ENCODE measurements around the gene CHID1. TPM values are rescaled to one million over a fixed set of nuclear protein-coding genes. Genes with fewer than 3 reads are reported as not detected.
A peak's percentile ranks its signal among the peaks of the same experiment; 100 is the strongest.

CHID1 gene
- total and polyA plus RNA-seq, 9 of the 15 experiments (the other 6 are each of a cell fraction or from before 2014, with no cell fraction given) = 15.1 to 108 (median 39.8) TPM

- TF ChIP-seq ZNF740 (CRISPR knock-in tag; IDR thresholded peaks at IDR 0.05) = peak; percentile 55; the same call in 1 of the 2 replicates
- TF ChIP-seq ZNF740 (tag; IDR thresholded peaks at IDR 0.05) = no peak
- no peak for TF ChIP-seq PHB2 (IDR thresholded peaks at IDR 0.05; ENCODE audit: low read depth)
- peak; percentile 9 for TF ChIP-seq CHD1 (IDR thresholded peaks at IDR 0.05; ENCODE audit: low read length)
- TF ChIP-seq JUN (IDR thresholded peaks at IDR 0.05; ENCODE audit: borderline replicate concordance, low read depth, low read length) = no peak; the same call in 1 of the 2 replicates
- TF ChIP-seq JUN (CRISPR knock-in tag; IDR thresholded peaks at IDR 0.05; ENCODE audit: borderline replicate concordance) = peak; percentile 78; the same call in 1 of the 2 replicates
- TF ChIP-seq ATF3 (IDR thresholded peaks at IDR 0.05) = peak; percentile 83
- TF ChIP-seq ATF3 (CRISPR knock-in tag; conservative IDR thresholded peaks at IDR 0.05) = no peak
- no peak for TF ChIP-seq LARP7 (IDR thresholded peaks at IDR 0.05)
- peak; percentile 62; the same call in 1 of the 2 replicates for TF ChIP-seq CEBPG (CRISPR knock-in tag; IDR thresholded peaks at IDR 0.05)
- peak; percentile 29 to 41; a peak in 2 of 4 replicates for TF ChIP-seq CEBPG (tag; conservative IDR thresholded peaks at IDR 0.05 in 1 of 2, IDR thresholded peaks at IDR 0.05 in 1 of 2)
- no peak for TF ChIP-seq CSDE1 (IDR thresholded peaks at IDR 0.05)
- TF ChIP-seq JUND (IDR thresholded peaks at IDR 0.05; ENCODE audit: borderline replicate concordance, low read depth, low read length) = peak; percentile 50; the same call in 1 of the 2 replicates
- peak; percentile 16; the same call in 1 of the 3 replicates for TF ChIP-seq JUND (tag; IDR thresholded peaks at IDR 0.05; ENCODE audit: borderline replicate concordance, low read depth, low read length)
- TF ChIP-seq FOXA3 (CRISPR knock-in tag; conservative IDR thresholded peaks at IDR 0.05 in 1 of 2, IDR thresholded peaks at IDR 0.05 in 1 of 2) = 0 out of 4 replicates have a peak, but pooled peaks of 1 of the 2 experiments have one; percentile 66
- no peak for TF ChIP-seq NR2F6 (CRISPR knock-in tag; IDR thresholded peaks at IDR 0.05)
- no peak for TF ChIP-seq ZFP36 (IDR thresholded peaks at IDR 0.05; ENCODE audit: low read depth, low read length, partially characterized antibody)
- TF ChIP-seq SIN3B (IDR thresholded peaks at IDR 0.05; ENCODE audit: low read depth) = no peak
- TF ChIP-seq TEAD2 (tag; IDR thresholded peaks at IDR 0.05) = no peak
- TF ChIP-seq KHSRP (IDR thresholded peaks at IDR 0.05) = no peak
- TF ChIP-seq CEBPB (tag; IDR thresholded peaks at IDR 0.05) = peak; percentile 65
- TF ChIP-seq PRDM10 (IDR thresholded peaks at IDR 0.05; ENCODE audit: partially characterized antibody) = peak; percentile 10
- TF ChIP-seq ZNF133 (CRISPR knock-in tag; IDR thresholded peaks at IDR 0.05) = no peak
- no peak for TF ChIP-seq ZNF24 (IDR thresholded peaks at IDR 0.05)
Observed at GRCh38 chr11:818396-819128, 92.0 kb downstream of the CHID1 start, which contains the start of gene PNPLA2 (continued).
